GM18508 (cell line): ENCODE results near the gene ZMIZ2.
"Not testable (repeated sequence)": the region's sequence is repeated elsewhere in the genome, so short reads cannot be mapped to it uniquely, and the experiment has no call there.

ENCODE experiments used
- ATAC-seq: cut with Tn5 transposase; IDR thresholded peaks from one replicate; pipeline ENCODE4 v1.9.1; 2021; ENCODE audit warnings: moderate number of reproducible peaks; ENCODE audit not compliant: insufficient read depth, unreplicated experiment

The ZMIZ2 gene

DNA sequence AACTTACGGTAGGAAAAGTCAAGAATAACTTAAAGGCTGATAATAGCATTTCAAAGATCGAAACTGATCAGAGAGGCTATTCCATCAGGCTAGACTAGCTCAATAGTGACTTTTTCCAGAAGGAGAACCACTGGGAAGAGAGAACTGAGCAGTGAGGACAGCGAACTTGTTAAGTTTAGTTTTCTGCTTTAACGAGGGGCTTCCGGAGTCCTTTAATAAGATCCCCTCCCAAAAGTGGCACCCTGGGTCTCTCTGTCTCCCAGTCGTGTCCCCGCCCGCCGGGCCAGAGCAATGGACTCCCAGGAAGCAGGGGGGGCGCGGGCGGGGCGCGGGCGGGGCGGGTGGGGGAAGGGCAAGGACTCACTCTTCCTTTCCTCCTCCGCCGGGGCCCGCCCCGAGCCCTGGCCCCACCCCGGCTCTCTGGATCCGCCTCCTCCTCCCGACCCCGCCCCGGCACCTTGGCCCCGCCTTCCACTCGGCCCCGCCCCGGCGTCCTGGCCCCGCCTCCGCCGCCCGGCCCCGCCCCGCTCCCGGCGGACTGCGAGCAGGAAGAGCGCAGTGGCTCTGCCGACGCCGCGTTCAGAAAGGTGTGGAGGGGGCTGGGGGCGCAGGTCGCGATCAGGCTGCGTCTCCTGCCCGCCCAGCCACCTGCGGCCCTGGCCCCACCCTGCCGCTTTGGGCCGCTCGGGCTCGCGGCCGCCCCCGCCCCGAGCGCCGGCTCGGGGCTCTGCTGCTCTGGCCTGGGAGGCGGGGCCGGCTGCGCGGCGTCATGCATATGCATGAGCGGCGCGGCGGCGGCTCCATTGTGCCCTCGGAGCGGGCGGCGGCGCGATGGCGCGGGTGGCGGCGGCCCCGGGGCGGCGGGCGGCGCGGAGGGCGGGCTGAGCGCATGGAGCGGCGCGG is at the start of gene ZMIZ2:
Gene ZMIZ2 (plus strand): TSS at position 803 of the 903 bp plus-strand sequence. CDS start 7,403 bp downstream, outside the sequence.
- ATAC-seq = no peak

- ATAC-seq = not testable (repeated sequence)
These were observed 49.0 kb upstream of the ZMIZ2 start for GRCh38 chr7:44699598-44699997.

DNA sequence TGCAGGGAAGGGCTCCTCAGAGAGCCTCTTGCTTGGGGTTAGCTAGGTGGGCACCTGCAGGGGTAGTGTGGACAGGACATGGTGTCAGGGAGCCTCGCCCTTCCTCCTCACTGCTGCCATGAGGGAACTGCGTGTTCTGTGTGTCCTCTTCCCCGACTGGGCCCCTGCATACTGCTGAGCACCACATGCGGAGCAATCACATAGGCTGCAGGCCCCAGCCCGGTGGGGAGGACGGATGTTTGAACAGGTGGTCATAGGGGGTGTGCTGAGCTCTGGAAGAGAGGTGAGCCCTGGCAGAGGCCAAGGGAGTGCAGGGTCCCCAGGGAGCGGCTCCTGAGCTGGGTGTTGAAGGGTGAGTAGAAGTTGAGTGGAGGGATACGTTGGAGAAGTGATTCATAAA is 48.3 kb upstream of the ZMIZ2 start:
- ATAC-seq = no peak

DNA sequence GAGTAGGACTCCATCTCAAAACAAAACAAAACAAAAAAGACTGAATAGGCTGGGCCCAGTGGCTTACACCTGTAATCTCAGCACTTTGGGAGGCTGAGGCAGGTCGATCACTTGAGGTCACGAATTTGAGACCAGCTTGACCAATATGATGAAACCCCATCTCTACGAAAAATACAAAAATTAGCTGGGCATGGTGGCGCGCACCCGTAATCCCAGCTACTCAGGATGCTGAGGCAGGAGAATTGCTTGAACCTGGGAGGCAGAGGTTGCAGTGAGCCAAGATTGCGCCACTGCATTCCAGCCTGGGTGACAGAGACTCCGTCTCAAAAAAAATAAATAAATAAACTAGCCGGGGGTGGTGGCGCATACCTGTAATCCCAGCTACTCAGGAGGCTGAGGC is 45.3 kb upstream of the ZMIZ2 start:
- ATAC-seq = not testable (repeated sequence)

DNA sequence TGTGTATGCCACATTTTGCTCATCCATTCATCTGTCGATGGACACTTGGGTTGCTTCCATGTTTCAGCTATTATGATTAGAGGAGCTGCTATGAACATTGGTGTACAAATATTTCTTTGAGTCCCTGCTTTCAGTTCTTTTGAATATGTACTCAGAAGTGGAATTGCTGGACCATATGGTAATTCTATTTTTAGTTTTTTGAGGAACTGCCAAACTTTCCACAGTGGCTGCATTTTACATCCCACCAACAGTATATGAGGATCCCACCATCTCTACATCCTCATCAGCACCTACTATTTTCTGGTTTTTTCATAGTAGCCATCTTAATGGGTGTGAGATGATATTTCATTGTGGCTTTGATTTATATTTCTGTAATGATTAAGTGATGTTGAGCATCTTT is 44.7 kb upstream of the ZMIZ2 start:
- no peak for ATAC-seq

GRCh38 chr7:44705434-44705833 is 43.2 kb upstream of the ZMIZ2 start:
- no peak for ATAC-seq

- no peak for ATAC-seq
These were observed 41.7 kb upstream of the ZMIZ2 start for GRCh38 chr7:44706788-44707557.

DNA sequence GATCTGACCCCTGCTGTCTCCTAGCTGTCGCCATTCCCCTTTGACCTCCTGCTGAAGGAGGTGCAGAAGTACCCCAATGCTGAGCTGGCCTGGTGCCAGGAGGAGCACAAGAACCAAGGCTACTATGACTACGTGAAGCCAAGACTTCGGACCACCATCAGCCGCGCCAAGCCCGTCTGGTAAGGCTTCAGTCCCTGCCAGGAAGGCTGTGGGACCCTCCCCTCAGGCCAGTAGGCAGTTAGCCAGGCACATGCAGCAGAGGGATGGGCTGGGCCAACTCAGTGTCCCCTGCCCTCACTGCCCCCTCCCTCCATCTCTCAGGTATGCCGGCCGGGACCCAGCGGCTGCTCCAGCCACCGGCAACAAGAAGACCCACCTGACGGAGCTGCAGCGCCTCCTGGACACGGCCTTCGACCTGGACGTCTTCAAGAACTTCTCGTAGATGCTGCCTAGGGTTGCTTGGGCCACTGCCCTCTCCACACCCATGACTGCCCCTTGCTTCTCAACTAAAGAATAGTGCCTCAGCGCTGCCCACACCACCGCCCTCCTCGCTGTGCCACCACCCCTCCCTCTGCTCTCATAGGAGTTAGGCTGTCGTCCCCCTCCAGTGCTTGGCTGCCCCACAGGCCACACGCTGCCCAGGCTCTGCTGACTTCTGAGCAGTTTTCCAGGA is 41.0 kb upstream of the ZMIZ2 start:
- ATAC-seq = no peak

GRCh38 chr7:44709011-44709915 is 39.4 kb upstream of the ZMIZ2 start:
- ATAC-seq = no peak

DNA sequence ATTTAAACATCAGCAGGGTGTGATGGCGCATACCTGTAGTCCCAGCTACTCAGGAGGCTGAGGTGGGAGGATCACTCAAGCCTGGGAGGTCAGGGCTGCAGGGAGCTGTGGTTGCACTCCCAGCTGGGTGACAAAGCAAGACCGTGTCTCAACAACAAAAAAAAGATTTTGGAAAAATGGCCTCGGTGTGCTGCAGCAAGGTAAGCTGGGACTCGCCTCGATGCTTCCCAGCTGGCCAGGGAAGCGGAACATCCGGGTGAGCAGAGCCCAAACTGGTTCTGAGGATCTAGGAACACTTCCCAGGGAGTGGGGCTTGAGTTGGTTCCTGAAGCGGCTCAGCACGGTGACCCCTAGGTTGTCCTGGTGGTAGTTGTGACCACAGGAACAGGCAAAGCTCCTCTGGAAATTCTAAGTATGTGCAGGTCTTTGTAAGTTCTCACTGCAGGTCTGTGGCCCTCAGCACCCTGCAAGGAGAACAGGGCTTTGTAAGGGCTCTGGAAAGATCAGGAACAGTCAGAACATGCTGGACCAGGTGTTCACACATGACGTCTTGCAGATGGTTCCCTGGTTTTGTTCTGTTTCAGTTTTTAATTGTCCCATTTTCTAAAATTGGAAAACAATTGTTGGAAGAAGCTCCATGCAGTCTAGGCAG is 38.6 kb upstream of the ZMIZ2 start:
- ATAC-seq = no peak

GRCh38 chr7:44711528-44711927 is 37.1 kb upstream of the ZMIZ2 start:
- no peak for ATAC-seq

- ATAC-seq = no peak
These were observed 36.6 kb upstream of the ZMIZ2 start for GRCh38 chr7:44712012-44712411.

GRCh38 chr7:44713141-44713540 is 35.5 kb upstream of the ZMIZ2 start:
- ATAC-seq = no peak

GRCh38 chr7:44713680-44714335 is 34.8 kb upstream of the ZMIZ2 start:
- ATAC-seq = no peak

- ATAC-seq = no peak
These were observed 32.4 kb upstream of the ZMIZ2 start for GRCh38 chr7:44716205-44716604.

- no peak for ATAC-seq
These were observed 28.3 kb upstream of the ZMIZ2 start for GRCh38 chr7:44720301-44720700.

DNA sequence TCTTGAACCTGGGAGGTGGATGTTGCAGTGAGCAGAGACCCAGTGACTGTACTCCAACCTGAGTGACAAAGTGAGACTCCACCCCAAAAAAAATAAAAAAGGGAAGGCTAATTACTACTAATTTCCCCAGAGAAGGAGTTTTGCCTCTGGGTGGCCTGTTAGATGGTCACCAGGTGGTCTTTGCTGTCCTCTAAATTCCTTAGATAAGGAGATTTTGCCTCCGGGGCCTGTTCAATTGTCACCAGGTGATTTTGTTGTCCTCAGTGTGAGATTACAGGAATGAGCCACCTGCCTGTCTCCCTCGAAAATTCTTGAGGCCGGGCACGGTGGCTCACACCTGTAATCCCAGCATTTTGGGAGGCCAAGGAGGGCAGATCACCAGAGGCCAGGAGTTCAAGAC is 24.4 kb upstream of the ZMIZ2 start:
- ATAC-seq = no peak

DNA sequence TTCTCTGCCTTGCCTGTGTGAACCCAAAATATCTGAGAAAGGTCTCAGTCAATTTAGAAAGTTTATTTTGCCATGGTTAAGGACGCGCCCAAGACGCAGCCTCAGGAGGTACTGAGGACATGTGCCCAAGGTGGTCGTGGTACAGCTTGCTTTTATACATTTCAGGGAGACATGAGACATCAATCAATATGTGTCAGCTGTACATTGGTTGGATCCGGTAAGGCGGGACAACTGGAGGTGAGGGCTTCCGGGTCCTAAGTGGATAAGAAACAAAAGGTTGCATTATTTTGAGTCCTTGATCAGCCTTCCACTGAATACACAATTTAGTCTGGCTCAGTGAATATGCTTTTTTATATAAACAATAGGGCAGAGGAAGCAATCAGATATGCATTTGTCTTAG is 22.4 kb upstream of the ZMIZ2 start:
- not testable (repeated sequence) for ATAC-seq
